GM23338 (cell line): ENCODE measurements around the gene KIF1A. TPM values are rescaled to one million over a fixed set of nuclear protein-coding genes. Genes with fewer than 3 reads are reported as not detected.

ENCODE experiments used
- ATAC-seq: fragments of 200-7000 bp; cut with Tn5 transposase; 3 replicates; pipeline ENCODE4 v1.9.1; 2020
- DNase-seq: peaks from one replicate; pipeline ENCODE4 v3.0.0-alpha.2; 2015; ENCODE audit warnings: low spot score
- H2AFZ ChIP-seq: fragments of 200-600 bp; sonication (generic); 2 replicates; pipeline ENCODE4 v1.8.0; 2016; ENCODE audit warnings: antibody characterized with exemption, mild to moderate bottlenecking, moderate library complexity
- H3F3A ChIP-seq: fragments of 200-600 bp; sonication (generic); replicated peaks from 2 replicates; pipeline ENCODE4 v1.8.0; 2017; ENCODE audit warnings: antibody characterized with exemption, mixed run types, low read depth
- H3K27ac ChIP-seq: fragments of 200-600 bp; sonication (generic); 2 replicates; pipeline ENCODE4 v1.6.1; 2016; ENCODE audit warnings: low read depth
- H3K27me3 ChIP-seq: fragments of 200-600 bp; sonication (generic); 2 replicates; pipeline ENCODE4 v1.8.0; 2016; ENCODE audit warnings: mild to moderate bottlenecking, mixed run types, moderate library complexity; ENCODE audit not compliant: insufficient read depth
- H3K36me3 ChIP-seq: fragments of 200-600 bp; sonication (generic); 2 replicates; pipeline ENCODE4 v1.8.0; 2016; ENCODE audit warnings: mild to moderate bottlenecking; ENCODE audit not compliant: insufficient read depth
- H3K4me1 ChIP-seq: fragments of 200-600 bp; sonication (generic); 2 replicates; pipeline ENCODE4 v1.8.0; 2016; ENCODE audit warnings: mild to moderate bottlenecking, moderate library complexity; ENCODE audit not compliant: insufficient read depth
- H3K4me2 ChIP-seq: fragments of 200-600 bp; sonication (generic); 2 replicates; pipeline ENCODE4 v1.7.1; 2017; ENCODE audit warnings: mixed run types
- H3K4me3 ChIP-seq: fragments of 200-600 bp; sonication (generic); 2 replicates; pipeline ENCODE4 v1.6.1; 2016; ENCODE audit warnings: mixed run types
- H3K79me2 ChIP-seq: fragments of 200-600 bp; sonication (generic); replicated peaks from 2 replicates; pipeline ENCODE4 v1.8.0; 2017; ENCODE audit warnings: mild to moderate bottlenecking; ENCODE audit not compliant: insufficient read depth
- H3K9me2 ChIP-seq: fragments of 200-600 bp; sonication (generic); 2 replicates; pipeline ENCODE4 v1.8.0; 2017; ENCODE audit not compliant: insufficient read depth
- H4K20me1 ChIP-seq: fragments of 200-600 bp; sonication (generic); replicated peaks from 2 replicates; pipeline ENCODE4 v1.8.0; 2017; ENCODE audit warnings: mild to moderate bottlenecking; ENCODE audit not compliant: insufficient read depth
- H3K27ac Mint-ChIP-seq: 2 replicates; pipeline ENCODE4 v1.8.0; 2020; ENCODE audit warnings: inconsistent platforms, mild to moderate bottlenecking, moderate library complexity, mixed read lengths
- H3K27me3 Mint-ChIP-seq: 3 replicates; pipeline ENCODE4 v1.8.0; 2022; ENCODE audit warnings: low read depth, mild to moderate bottlenecking, moderate library complexity, mixed read lengths, inconsistent platforms; ENCODE audit not compliant: insufficient read depth, poor library complexity
- H3K36me3 Mint-ChIP-seq: 3 replicates; pipeline ENCODE4 v1.8.0; 2021; ENCODE audit warnings: low read depth, mild to moderate bottlenecking, inconsistent platforms, moderate library complexity, mixed read lengths
- H3K4me1 Mint-ChIP-seq: 3 replicates; pipeline ENCODE4 v1.8.0; 2020; ENCODE audit warnings: mild to moderate bottlenecking, inconsistent platforms, mixed read lengths
- H3K4me3 Mint-ChIP-seq: 3 replicates; pipeline ENCODE4 v1.8.0; 2021; ENCODE audit warnings: moderate library complexity, mild to moderate bottlenecking, inconsistent platforms, mixed read lengths
- H3K9me3 Mint-ChIP-seq: 3 replicates; pipeline ENCODE4 v1.8.0; 2020; ENCODE audit warnings: moderate library complexity, mild to moderate bottlenecking, inconsistent platforms, mixed read lengths
- CREB1 ChIP-seq: fragments of 250-450 bp; sonication (Bioruptor Pico); IDR thresholded peaks from 2 replicates; pipeline ENCODE4 v1.5.0; 2020; ENCODE audit warnings: low read depth, mild to moderate bottlenecking, moderate library complexity
- EZH2 ChIP-seq: fragments of 200-600 bp; sonication (generic); IDR thresholded peaks from one replicate; pipeline ENCODE4 v1.8.0; 2017; ENCODE audit warnings: antibody characterized with exemption, mild to moderate bottlenecking, low read depth; ENCODE audit not compliant: unreplicated experiment
- EZH2phosphoT487 ChIP-seq: fragments of 200-600 bp; sonication (generic); IDR thresholded peaks from one replicate; pipeline ENCODE4 v1.8.1; 2018; ENCODE audit warnings: antibody characterized with exemption; ENCODE audit not compliant: unreplicated experiment
- JUNB ChIP-seq: IDR thresholded peaks from one replicate; pipeline ENCODE4 v1.6.1; 2016; ENCODE audit warnings: antibody characterized with exemption; ENCODE audit not compliant: unreplicated experiment
- NANOG ChIP-seq: IDR thresholded peaks from 2 replicates; pipeline ENCODE4 v1.6.1; 2016; ENCODE audit warnings: antibody characterized with exemption, borderline replicate concordance
- POLR2AphosphoS5 ChIP-seq: IDR thresholded peaks from 2 replicates; pipeline ENCODE4 v1.6.1; 2016; ENCODE audit warnings: antibody characterized with exemption, low read depth
- STAT1 ChIP-seq: IDR thresholded peaks from one replicate; pipeline ENCODE4 v1.6.1; 2016; ENCODE audit warnings: antibody characterized with exemption; ENCODE audit not compliant: unreplicated experiment
- ZNF114 ChIP-seq: fragments of 250-450 bp; sonication (Bioruptor Pico); IDR thresholded peaks from 2 replicates; pipeline ENCODE4 v1.5.0; 2020; ENCODE audit warnings: mild to moderate bottlenecking, moderate library complexity
- ZNF331 ChIP-seq: fragments of 250-450 bp; sonication (Bioruptor Pico); IDR thresholded peaks from 2 replicates; pipeline ENCODE4 v1.5.0; 2020; ENCODE audit warnings: low read depth, mild to moderate bottlenecking, moderate library complexity
- long read RNA-seq: library from polyadenylated mRNA; unstranded; transcript quantifications from one replicate; pipeline ENCODE4 v2.0.0, GENCODE V29; 2020; ENCODE audit not compliant: unreplicated experiment
- polyA plus RNA-seq: library from polyadenylated mRNA; unstranded; fragments of >200 nt; fragmentation: Nextera tagmentation; extraction: Ambion mirVana; gene quantifications from 2 replicates; pipeline ENCODE4 v1.2.1, GENCODE V29; 2016
- total RNA-seq: library from RNA; depleted of rRNA; stranded (reverse); fragments of >200 nt; shearing (Covaris generic); gene quantifications from 2 replicates; pipeline ENCODE4 v1.2.3, GENCODE V29; 2014; rRNA removed
- TF ChIP-seq, protein P1 (sequence below), 2 experiments: fragments of 200-600 bp in 1 of 2; sonication (generic) in 1 of 2; conservative IDR thresholded peaks; 2 replicates each; pipeline versions ENCODE4 v1.5.1 to v1.6.1; 2016 to 2017; ENCODE audit warnings: antibody characterized with exemption in 2 of 2, low read depth in 2 of 2, mild to moderate bottlenecking in 2 of 2, moderate library complexity in 1 of 2
- TF ChIP-seq, protein P2 (sequence below): IDR thresholded peaks from one replicate; pipeline ENCODE4 v1.6.1; 2018; ENCODE audit warnings: antibody characterized with exemption; ENCODE audit not compliant: unreplicated experiment
- TF ChIP-seq, protein P3 (sequence below): IDR thresholded peaks from 2 replicates; pipeline ENCODE4 v1.6.1; 2016; ENCODE audit warnings: antibody characterized with exemption

The KIF1A gene
- 183 and 214 TPM in 2 replicates for total RNA-seq
- 158 and 169 TPM in 2 replicates for polyA plus RNA-seq
- long read RNA-seq, partial matches to known transcripts = 50 of 68 reads
- long read RNA-seq, other reads (novel, unspliced or antisense) = 18 of 68 reads

- peaks cover 14% of the 10 kb centered on the region; the same call in 1 of the 2 replicates for H3K4me1 ChIP-seq
- H3K4me1 Mint-ChIP-seq = peaks cover 32% of the 10 kb centered on the region
- peak within 1 kb of the TSS; percentile 89 for H3K27ac ChIP-seq
- H4K20me1 ChIP-seq = peaks cover 23% of the 10 kb centered on the region; the same call in 1 of the 2 replicates
- H3K27me3 Mint-ChIP-seq = peaks cover 17% of the 10 kb centered on the region
- ATAC-seq (peak; percentile 16), DNase-seq (peak; percentile 88)
- H3K4me3 ChIP-seq = peak within 1 kb of the TSS; percentile 88
- H3K9me2 ChIP-seq = no peaks in the 10 kb centered on the region
- H3K79me2 ChIP-seq = peaks cover 41% of the 10 kb centered on the region
- TF ChIP-seq POLR2AphosphoS5 (peak; percentile 63), EZH2 (no peak), EZH2phosphoT487 (no peak), CREB1 (CRISPR knock-in tag) (peak; percentile 95)
- peak within 1 kb of the TSS; percentile 86; the same call in 1 of the 2 replicates for H3K27ac Mint-ChIP-seq
- peaks cover 32% of the 10 kb centered on the region for H3K27me3 ChIP-seq
- H3K4me3 Mint-ChIP-seq = peak within 1 kb of the TSS; percentile 83
- H3F3A ChIP-seq = 0 out of 2 replicates have a peak, but pooled peaks cover 3% of the 10 kb centered on the region
- peaks cover 25% of the 10 kb centered on the region for H3K36me3 Mint-ChIP-seq
- peak within 1 kb of the TSS; percentile 35; the same call in 1 of the 2 replicates for H2AFZ ChIP-seq
- H3K36me3 ChIP-seq = no peaks in the 10 kb centered on the region
- peak within 1 kb of the TSS; percentile 96 for H3K4me2 ChIP-seq
- H3K9me3 Mint-ChIP-seq = peaks cover 6% of the 10 kb centered on the region; the same call in 2 of the 3 replicates
Measured at GRCh38 chr2:240819858-240820606, at the start of gene KIF1A. Gene KIF1A (minus strand): TSS chr2:240820219. CDS start chr2:240797752, 22,467 bp downstream.

GRCh38 chr2:240869109-240869955, 49.3 kb upstream of the KIF1A start:
- Mint-ChIP-seq H3K4me1 (0 out of 3 replicates have a peak, but pooled peaks cover 1% of the 10 kb centered on the region), H3K27ac (no peak overlapping the region), H3K27me3 (peaks cover 2% of the 10 kb centered on the region), H3K9me3 (no peaks in the 10 kb centered on the region), H3K36me3 (no peaks in the 10 kb centered on the region), H3K4me3 (no peak overlapping the region)
- ATAC-seq = no peak
- Histone ChIP-seq H2AFZ (no peak overlapping the region), H3F3A (no peaks in the 10 kb centered on the region), H3K4me1 (no peaks in the 10 kb centered on the region), H3K27me3 (no peaks in the 10 kb centered on the region), H4K20me1 (no peaks in the 10 kb centered on the region; the same call in 1 of the 2 replicates), H3K4me2 (no peak overlapping the region), H3K4me3 (no peak overlapping the region), H3K79me2 (no peaks in the 10 kb centered on the region), H3K9me2 (no peaks in the 10 kb centered on the region), H3K27ac (no peak overlapping the region), H3K36me3 (no peaks in the 10 kb centered on the region)
- no peak for TF ChIP-seq CREB1 (CRISPR knock-in tag)
- no peak for TF ChIP-seq NANOG
- no peak for TF ChIP-seq EZH2phosphoT487
- TF ChIP-seq, protein P1, sequence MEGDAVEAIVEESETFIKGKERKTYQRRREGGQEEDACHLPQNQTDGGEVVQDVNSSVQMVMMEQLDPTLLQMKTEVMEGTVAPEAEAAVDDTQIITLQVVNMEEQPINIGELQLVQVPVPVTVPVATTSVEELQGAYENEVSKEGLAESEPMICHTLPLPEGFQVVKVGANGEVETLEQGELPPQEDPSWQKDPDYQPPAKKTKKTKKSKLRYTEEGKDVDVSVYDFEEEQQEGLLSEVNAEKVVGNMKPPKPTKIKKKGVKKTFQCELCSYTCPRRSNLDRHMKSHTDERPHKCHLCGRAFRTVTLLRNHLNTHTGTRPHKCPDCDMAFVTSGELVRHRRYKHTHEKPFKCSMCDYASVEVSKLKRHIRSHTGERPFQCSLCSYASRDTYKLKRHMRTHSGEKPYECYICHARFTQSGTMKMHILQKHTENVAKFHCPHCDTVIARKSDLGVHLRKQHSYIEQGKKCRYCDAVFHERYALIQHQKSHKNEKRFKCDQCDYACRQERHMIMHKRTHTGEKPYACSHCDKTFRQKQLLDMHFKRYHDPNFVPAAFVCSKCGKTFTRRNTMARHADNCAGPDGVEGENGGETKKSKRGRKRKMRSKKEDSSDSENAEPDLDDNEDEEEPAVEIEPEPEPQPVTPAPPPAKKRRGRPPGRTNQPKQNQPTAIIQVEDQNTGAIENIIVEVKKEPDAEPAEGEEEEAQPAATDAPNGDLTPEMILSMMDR (conservative IDR thresholded peaks at IDR 0.05; ENCODE audit: low read depth in 2 of 2) = no peak
- no peak for TF ChIP-seq STAT1
- TF ChIP-seq ZNF331 (CRISPR knock-in tag) = no peak
- TF ChIP-seq EZH2 = no peak
- TF ChIP-seq, protein P2, sequence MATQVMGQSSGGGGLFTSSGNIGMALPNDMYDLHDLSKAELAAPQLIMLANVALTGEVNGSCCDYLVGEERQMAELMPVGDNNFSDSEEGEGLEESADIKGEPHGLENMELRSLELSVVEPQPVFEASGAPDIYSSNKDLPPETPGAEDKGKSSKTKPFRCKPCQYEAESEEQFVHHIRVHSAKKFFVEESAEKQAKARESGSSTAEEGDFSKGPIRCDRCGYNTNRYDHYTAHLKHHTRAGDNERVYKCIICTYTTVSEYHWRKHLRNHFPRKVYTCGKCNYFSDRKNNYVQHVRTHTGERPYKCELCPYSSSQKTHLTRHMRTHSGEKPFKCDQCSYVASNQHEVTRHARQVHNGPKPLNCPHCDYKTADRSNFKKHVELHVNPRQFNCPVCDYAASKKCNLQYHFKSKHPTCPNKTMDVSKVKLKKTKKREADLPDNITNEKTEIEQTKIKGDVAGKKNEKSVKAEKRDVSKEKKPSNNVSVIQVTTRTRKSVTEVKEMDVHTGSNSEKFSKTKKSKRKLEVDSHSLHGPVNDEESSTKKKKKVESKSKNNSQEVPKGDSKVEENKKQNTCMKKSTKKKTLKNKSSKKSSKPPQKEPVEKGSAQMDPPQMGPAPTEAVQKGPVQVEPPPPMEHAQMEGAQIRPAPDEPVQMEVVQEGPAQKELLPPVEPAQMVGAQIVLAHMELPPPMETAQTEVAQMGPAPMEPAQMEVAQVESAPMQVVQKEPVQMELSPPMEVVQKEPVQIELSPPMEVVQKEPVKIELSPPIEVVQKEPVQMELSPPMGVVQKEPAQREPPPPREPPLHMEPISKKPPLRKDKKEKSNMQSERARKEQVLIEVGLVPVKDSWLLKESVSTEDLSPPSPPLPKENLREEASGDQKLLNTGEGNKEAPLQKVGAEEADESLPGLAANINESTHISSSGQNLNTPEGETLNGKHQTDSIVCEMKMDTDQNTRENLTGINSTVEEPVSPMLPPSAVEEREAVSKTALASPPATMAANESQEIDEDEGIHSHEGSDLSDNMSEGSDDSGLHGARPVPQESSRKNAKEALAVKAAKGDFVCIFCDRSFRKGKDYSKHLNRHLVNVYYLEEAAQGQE = no peak
- TF ChIP-seq, protein P3, sequence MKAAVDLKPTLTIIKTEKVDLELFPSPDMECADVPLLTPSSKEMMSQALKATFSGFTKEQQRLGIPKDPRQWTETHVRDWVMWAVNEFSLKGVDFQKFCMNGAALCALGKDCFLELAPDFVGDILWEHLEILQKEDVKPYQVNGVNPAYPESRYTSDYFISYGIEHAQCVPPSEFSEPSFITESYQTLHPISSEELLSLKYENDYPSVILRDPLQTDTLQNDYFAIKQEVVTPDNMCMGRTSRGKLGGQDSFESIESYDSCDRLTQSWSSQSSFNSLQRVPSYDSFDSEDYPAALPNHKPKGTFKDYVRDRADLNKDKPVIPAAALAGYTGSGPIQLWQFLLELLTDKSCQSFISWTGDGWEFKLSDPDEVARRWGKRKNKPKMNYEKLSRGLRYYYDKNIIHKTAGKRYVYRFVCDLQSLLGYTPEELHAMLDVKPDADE = no peak
- no peak for TF ChIP-seq JUNB
- no peak for TF ChIP-seq ZNF114 (CRISPR knock-in tag)
- DNase-seq = no peak
